NK-92 treated with Interleukin-12 subunit alpha and Interleukin-12 subunit beta, amount 100 ng/mL, for 24 hours (cell line): ENCODE measurements around the gene SETBP1.

Experiments used
- DNase-seq: peaks from one replicate; lab custom pipeline; 2025; lab: John Stamatoyannopoulos, UW

SETBP1 gene

DNA sequence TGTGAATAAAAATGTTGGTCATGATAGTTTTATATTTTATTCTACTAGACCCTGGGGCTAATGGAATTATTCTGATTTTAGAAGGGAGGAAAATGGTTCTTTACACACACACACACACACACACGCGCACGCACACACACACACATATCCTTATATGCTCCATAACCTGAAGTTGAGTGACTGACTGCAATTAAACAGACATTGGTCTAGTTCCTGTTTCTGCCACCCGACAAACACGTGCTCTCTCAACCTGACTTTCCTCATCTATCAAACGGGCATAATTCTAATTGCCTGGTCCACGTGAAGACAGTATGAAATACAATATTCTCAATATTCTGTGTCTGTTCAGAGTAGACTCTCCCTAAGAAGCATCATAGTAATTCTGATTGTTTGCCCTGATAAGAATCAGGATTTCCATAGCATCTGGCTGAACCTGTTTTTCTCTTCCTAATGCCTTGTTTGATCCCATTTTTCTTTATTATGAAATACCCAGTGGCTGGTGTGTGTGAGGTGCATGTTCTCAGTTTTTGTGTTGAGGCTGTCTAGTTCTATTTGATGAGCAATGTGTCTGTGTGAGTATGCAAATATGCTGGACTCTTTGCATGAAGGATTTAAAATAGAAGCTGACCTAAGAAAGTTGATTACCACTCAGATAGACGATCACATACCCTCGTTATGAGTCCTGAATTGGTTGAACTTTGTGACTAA lies 51.0 kb downstream of the SETBP1 start:
- DNase-seq, result no peak

DNA sequence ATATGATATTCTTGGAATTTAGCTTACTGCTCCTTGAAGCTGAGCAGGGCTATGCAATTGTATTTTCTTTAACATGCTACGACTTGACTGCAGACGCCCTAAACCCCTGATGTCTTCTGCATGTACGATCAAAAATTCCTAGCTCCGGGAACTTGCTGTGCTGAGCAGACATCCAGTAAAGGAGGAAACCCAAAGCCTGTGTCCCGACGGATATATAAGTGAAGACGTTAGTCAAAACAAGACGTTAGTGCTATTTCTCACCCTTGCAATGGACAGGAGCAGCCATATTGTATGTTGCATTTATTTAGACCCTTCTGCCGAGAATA lies 51.5 kb downstream of the SETBP1 start:
- DNase-seq, result no peak

DNA sequence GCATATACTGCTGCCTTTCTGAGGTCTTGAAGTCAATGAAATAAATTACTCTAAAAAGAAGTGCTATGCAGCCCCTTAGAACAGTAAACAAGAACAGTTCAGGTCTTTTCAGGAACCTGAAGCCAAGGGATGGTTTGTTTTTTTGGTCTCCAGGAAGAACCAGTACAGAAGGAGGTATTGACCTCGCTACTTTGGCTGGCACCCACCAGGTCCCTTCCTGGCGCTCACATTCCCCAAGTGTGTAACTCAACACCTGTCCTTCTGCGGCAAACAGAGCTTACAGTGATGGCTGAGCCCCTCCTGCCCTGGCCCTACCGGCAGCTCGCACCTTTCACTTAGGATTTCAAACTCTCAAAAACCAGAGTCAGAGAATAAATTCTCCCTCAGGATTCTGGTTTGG lies 51.9 kb downstream of the SETBP1 start:
- DNase-seq, result no peak

DNA sequence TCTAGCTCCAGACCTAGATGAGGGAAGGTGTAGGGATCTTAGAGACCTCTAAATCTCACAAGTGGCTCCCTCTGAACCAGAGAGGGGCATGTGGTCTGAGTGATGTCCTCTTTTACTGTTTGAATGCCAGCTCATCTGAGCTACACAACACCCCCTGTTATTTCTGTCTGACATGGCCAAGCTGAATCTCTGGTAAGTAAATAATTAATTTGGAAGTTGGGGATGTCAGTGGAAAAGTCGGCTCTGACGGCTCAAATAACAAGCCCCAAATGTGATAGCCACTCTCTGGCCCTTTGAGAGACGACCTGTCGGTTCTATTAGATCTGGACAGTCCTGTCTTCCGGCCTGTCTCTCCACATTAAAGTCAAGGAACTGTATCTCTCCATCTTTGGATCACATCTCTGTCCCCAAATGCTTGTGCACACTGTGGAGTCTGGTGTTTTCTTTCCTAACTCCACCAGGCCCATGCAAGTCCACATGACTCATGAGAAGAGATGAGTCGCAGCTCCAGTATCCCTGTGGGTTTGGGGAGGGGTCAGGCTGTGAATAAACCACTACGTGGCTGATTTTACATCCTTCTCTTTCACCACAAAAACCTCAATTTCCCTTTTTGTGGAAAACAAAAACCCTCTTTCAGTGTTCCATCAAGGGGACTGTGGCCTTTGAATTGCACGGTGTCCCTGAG lies 52.5 kb downstream of the SETBP1 start:
- peak; percentile 59 for DNase-seq

DNA sequence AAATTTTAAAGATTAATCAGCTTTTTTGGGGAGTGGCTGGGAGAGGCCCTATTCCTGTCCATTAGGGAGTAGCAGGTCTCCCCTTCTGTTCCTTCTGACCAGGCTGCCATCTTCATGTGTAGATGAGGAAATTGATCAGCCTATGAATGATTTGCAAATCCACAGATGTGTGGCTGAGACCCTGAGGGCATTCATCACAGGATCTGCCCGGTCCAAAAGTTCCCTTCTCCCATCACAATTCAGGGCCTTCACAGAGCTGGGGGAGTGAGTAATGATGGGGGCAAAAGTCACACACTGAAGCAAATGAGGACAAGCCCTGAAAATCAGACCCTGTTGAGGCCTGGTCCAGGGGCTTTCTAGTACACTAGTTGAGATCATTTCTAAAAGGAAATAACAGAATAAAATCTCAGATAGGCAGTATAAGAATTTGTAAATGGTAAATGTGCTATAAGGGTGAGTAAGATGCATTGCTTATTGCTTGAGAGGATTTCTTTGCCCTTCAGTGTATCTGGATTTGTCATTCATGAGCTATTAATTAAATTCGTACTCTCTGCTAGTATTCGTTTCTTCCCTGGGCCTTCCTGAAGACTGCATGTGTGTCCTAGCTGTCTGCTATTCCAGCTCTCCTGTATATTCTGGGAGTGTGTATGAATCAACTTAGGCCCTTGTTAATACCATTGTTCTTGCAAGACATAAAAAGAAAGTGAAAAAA lies 53.2 kb downstream of the SETBP1 start:
- no peak for DNase-seq

DNA sequence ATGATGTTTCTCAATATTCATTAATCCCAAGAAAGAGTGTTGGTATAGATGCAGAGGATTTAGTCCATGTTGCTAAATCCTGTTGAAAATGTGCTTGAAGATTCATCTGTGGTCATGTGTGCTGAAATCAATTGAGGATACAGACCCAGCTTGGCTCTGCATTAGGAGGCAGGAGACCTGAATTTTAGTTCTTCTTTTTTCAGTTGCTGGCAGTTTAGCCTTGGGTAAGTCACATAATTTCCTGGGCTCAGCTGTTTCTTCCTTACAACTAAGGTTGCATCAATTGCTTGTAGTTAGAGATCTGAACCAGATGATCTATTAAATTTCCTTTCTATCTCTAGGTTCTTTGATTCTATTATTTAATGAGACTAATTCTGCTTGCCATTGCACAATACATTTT lies 54.4 kb downstream of the SETBP1 start:
- DNase-seq, result no peak

DNA sequence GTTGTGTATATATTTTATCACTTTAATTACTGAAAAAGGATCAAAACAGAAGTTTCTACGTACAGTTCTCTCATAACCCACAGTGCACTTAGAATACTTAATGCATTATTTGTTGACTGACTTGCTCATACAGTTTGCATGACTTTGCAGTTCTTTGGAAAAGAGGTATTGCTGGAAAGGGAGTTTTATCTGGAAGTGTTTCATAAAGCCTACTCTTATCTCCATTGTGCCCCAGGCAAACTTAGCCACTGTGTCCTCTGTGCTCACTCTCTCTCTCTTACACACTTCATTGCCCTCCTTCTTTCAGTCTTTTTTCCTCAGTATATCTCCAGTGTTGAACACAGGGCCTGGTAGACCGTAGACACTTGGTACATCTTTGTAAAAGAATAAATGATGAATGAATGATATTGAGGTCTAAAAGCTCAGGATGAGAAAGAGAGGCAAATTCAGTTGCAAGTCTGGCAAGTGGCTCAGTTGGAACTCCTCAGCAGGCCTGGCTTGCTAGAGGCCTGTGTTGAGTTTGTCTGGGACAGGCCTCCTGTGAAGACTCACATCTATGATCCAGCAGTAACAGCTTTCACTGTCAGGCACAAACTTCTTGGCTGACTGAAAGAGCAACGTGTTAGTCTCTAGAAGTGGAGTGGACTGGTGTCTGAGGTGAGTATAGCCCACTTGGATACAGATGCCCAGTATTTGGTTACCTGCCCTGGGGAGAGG lies 56.1 kb downstream of the SETBP1 start:
- no peak for DNase-seq

DNA sequence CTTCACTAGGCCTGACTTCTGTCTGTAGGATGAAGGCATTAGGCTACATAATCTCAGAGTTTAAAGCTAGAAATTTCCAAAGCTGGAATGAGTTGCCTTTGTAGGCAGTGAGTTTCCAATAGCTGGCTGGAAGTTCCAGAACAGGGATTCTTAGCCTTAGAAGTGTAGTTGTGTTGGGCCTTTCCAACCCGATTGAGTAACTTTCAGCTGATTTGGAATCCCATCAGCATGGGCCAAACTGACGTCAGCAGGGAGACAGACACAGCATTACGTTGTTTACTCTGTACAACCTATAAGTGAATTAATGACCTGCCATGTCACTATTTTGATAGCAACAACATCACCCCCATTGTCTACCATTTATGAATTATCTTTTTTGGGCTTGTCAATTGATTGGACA lies 56.9 kb downstream of the SETBP1 start:
- DNase-seq, result no peak

DNA sequence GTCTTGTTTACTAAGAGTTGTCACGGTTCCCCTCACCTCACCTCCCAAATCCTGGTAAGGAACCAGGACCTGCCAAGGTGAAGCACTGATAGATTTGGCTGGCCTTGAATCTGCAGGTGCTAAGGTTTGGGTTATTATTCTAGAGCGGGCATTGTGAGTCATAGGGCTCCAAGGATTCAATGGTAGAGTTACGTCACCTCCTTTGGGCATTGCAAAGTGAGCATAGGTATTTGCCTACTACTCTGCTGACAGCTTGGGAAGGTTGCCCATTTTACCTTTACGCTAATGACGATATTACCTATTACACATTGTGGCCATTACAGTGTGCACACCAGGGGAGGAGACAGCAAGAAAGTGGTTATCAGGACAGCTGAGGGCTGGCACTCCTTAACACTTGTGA lies 59.3 kb downstream of the SETBP1 start:
- DNase-seq, result no peak

DNA sequence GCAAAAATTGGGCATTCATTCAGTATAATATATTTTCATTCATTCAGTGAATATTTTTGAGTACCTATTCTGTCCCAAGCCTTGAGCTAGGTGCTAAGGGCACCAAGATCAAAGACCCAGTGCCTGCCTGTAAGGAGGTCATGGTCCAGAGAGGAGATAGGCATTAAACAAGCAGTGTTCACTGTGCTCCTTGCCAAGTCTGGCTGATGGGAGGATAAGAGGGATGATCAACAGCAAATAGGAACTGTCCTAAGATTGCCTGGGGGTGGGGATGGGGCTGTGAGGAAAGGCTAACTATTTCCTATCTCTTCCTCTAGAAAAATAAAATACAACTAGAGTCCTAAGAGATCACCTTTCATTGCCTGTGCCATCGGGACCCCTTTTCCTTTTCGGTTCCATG lies 60.4 kb downstream of the SETBP1 start:
- no peak for DNase-seq

DNA sequence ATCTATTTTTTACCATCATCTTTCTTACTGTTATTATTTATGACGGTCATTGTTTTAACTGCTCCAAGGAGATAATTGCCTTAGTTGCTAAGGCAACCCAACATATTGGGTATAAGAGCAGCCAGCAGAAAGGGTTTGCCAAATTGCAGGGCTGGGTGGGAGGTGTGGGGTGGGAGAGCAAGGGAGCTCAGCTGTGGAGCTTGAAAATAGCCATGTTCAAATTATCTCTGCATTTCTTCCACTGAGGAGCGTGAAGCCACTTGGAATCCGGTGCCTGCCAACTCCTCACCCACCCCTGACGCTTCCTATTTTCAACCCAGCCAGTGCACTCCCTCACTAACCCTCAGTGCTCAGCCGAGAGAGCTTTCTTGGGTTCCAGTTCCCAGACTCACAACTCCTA lies 60.8 kb downstream of the SETBP1 start:
- no peak for DNase-seq

DNA sequence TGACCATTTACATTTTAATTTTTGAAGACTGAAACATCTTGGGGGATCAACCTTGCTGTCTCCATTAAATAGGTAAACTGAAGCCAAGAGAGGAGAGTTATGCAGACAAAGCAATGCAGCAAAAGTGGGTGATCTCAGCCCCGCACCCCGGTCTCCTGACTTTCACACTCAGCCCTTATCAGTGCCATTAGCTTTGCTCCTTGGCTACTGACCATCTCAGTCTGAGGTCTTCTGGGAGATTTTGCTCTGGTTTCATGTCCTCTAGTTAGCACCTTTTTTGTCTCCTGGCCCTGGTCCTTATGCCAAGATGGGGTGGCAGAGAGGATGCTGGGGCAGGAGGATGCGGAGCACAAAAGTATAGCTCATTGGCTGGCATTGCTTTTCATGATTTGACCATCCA lies 61.4 kb downstream of the SETBP1 start:
- DNase-seq, result no peak

DNA sequence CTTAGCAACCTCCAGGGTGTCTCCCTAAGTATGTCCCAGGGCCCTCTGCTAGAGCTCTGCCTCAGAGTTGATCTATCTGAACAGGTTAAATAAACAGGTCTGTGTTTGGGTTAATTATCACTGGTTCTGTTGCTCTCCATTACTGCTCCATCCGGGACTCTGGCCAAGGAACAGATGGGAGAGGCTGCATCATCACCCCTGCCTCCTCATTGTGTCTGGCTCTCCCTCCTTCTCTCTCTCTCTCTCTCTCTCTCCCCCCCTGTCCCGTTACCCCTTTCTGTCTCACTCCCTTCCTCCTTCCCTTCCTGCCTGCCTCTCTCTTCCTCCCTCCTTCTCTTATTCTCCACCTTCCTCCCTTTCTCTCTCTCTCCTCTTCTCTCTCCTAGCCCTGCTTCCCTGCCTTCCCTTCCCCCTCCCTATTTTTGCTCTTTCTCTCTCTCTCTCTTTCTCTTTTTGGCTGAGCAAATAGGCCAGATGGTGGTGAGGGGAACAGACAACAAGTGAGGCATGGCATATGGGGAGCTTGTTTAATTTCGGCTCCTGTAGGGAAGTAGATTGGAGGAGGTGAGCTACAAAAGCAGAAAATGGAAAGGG lies 62.1 kb downstream of the SETBP1 start:
- no peak for DNase-seq

DNA sequence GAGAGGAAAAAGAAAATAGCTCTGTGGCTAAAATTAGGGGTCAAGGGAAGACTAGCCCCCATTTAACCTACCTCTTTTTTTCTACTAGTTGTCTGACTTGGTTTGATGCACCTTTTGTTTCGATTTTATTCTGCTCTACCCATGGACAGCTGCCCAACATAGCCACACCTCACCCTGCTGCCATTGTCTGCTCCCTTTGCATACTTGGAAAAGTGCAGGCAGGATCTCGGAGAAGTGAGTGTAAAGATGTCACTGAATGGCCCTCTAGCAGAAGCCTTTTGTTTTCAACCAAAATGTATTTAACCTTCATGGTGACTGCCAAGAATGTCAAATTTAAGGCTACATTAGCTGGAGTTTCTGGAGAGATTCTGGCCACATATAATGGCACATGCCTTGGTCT lies 62.9 kb downstream of the SETBP1 start:
- no peak for DNase-seq

DNA sequence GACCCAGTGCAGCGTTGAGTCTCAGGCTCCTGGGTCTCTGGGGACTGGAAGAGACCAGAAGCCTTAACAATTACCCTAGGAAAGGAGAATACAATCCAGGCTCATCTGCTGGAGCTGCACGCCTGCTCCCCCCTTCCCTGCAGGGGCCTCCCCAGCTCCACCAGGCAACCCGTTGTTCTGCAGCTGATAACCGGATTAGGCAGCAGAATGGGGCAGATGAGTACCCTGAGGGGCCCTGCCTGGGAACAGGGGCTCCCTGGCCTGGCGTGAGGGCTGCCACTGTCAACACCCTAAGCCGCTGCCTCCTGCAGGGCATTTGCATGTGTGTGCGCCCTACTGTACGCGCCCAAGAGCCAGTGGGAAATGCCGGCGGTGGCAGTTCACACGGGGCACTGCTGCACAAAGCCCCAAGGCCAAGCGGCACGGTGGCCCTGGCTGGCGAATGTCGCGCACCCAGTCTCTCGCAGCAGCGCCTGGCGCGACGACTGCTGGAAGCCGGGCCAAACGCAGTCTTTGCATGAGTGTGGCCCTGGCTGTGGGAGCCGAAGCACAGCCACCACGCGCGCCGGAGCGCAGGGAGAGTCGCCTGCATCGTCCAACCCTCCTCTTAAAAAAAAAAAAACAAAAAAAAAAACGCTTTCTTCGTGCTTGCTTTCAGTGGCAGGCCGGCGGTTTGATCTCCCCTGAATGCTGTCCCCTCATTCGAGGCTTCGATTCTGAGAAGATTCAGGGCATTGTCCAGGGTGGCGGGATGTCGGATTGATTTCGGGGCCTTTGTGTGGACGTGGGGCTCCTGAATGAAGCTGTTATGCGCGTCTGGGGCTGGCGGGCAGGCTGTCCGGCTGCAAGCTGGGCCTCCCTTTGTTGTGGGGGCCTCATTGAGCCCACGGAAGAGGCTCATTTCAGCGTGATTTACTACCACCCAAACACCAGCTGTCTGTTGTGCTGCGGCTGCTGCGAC lies 63.8 kb downstream of the SETBP1 start:
- DNase-seq, result no peak

DNA sequence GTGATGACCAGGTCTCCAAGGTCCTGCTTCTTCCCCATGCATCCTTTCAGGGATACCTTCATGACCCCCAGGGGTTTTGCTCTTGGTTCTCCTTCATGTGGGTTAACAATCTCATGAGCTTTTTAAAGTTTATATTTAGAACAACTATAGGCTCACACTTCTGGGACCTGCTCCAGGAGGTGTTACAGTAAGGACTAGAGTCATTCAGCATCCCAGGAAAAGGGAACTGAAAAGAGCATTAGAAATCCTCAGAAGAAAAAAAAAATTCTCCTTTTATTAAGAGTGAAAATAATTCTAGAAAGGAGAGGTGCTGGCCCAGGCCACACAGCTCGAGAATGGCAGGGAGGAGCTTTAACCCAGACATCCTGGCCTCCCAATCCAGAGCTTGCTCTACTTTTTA lies 66.5 kb downstream of the SETBP1 start:
- DNase-seq, result no peak

DNA sequence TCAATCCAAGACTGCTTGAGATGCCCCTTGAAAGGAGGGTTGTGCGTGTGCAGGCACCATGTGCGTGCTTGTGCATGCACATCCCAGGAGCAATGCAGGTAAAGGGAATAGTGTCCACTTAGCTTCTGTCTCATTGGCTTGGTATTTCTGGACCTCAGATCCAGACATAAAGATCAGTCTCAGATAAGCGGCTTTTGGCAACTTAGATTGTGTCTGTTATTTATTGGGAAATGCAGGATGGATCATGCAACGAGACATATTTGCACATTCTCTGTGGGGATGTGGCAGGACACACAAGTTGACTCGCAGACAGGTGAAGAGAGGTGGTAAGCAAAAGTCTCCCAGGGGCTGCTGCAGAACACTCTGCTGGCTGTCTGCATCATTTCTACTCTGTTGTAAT lies 67.9 kb downstream of the SETBP1 start:
- DNase-seq, result no peak

DNA sequence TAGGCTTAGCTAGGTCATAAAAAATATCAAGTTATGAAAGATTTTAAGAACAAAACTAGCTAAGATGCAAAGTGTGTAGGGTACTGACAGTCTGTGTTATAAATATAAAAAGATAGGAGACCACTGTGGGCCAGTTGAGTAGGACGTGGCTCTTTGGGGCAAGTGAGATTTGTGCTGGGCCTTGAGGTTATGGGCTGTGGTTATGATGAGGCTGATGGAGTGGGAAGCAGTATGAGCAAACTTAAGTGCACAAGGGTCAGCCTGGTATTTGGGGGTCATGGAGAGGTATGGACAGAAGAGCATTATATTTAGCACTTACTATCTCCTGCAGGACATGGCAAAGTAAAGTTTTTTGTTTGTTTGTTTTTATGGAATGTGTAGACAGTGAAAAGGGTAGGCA lies 70.1 kb downstream of the SETBP1 start:
- no peak for DNase-seq

DNA sequence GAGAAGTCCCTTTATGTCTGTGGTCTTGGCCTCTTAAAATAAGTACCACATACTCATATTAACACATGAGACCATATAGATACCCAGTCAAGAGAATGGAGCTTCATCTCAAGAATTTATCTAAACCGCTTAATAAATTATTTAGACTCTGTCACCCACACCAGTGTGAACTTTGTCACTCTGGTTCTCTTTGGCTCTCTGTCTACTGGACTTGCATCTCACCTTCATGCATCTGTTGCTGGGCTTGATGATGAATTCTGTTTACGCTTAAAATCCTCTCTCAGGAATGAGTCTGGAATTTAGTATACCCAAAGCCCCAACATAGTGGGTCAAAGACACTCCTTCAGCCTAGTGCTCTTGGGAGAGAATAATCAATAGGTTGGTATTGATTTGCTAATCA lies 73.9 kb downstream of the SETBP1 start:
- no peak for DNase-seq

DNA sequence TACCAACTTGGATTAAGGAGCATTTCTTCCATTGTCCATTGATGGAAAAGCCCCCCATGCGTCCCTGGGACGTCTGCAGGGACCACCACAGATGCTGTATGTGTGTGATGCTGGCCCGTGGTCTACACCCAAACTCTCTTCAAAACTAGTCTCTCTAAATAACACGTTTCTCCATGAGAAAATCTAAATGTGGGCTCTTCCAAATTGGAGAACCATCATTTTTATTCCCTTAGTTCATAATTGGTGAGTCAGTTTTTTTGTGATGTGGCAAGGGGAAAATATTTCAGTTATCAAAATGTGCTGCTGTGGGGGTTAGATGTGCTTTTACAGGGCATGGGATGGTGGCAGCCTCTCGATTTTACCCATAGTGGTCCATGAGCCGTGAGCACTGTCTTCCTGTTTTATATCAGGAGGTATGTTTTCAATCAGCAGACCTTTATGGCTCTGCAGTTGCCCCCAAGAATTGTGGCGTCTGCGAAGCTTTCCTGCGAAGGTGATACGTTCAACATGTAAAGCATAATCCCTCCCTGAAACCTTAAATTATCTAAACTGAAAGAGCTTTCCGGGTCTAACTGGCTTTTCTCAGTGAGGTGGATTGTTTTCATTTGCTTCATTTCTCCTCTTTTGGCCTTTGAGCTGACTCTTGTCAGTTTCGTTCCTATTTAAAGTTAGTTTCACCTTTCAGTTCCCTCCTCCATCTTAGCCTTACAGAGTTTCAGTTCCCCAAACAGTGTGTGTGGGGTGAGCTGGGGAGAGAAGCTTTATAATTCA lies 78.4 kb downstream of the SETBP1 start:
- no peak for DNase-seq

DNA sequence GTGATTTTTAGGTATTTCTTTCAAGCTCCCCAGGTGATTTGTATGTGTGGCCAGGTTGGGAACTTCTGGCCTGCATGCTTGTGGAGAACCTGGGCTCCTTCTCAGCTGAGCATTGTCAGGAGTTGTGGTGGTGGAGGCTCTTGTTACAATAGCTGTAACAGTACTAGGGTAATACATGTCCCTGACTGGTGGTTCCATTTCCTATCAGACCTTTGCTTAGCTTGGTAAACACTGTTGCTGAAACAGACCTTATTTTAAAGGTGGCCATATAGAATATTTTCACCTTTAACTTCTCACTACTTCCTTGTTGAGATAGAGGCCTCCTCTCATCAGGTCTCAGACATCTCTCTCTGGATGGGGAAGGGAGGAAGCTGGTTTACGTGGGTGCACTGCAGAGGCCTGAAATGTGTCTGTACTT lies 79.2 kb downstream of the SETBP1 start:
- DNase-seq, result no peak
